ENCODE measurements around the gene CUL3. TPM values are rescaled to one million over a fixed set of nuclear protein-coding genes. Genes with fewer than 3 reads are reported as not detected.

CUL3 gene
- total RNA-seq, 2 experiments from 2014 or later = 115 TPM

- no peaks in the 10 kb centered on the region for H3K4me1 Mint-ChIP-seq (ENCODE audit: low read depth)
- H3K27ac Mint-ChIP-seq = no peak overlapping the region
- CTCF ChIA-PET = no interaction called here
- Histone ChIP-seq H3K4me3 (ENCODE audit: low read length) (no peak overlapping the region), H3K9me3 (ENCODE audit: control insufficient read depth in 1 of 2, insufficient read depth in 1 of 2, low read length in 2 of 2) (peaks cover 0 to 7% of the 10 kb centered on the region in 2 experiments), H3K27me3 (ENCODE audit: control insufficient read depth in 1 of 2, insufficient read depth in 2 of 2, low read length in 2 of 2) (peaks cover 0 to 3% of the 10 kb centered on the region in 2 experiments), H3K27ac (ENCODE audit: low read depth in 1 of 2, low read length in 2 of 2) (no peak overlapping the region), H3K4me1 (ENCODE audit: insufficient read depth, low read length) (no peaks in the 10 kb centered on the region), H3K36me3 (ENCODE audit: insufficient read depth, low read length) (no peaks in the 10 kb centered on the region)
- H3K27me3 Mint-ChIP-seq = peaks cover 15% of the 10 kb centered on the region
- H3K9me3 Mint-ChIP-seq = peaks cover 4% of the 10 kb centered on the region
- no peak for DNase-seq
- no peak for ATAC-seq (ENCODE audit: poor library complexity)
- TF ChIP-seq CTCF (IDR thresholded peaks at IDR 0.05) = no peak
- no peak overlapping the region for H3K4me3 Mint-ChIP-seq
- intact Hi-C loops (cut with DNase I, micrococcal nuclease) = no loop called here
- no peaks in the 10 kb centered on the region for H3K36me3 Mint-ChIP-seq (ENCODE audit: low read depth)
- POLR2A ChIA-PET = no interaction called here
Measured at GRCh38 chr2:224427471-224427870, 157.7 kb downstream of the CUL3 start.

GRCh38 chr2:224426656-224427055 is 158.5 kb downstream of the CUL3 start:
- H3K27ac ChIP-seq (ENCODE audit: low read depth in 1 of 2, low read length in 2 of 2) = no peak overlapping the region
- ChIA-PET POLR2A (no interaction called here), CTCF (no interaction called here)
- H3K4me1 ChIP-seq (ENCODE audit: insufficient read depth, low read length) = no peaks in the 10 kb centered on the region
- H3K27me3 ChIP-seq (ENCODE audit: control insufficient read depth in 1 of 2, insufficient read depth in 2 of 2, low read length in 2 of 2) = peaks cover 0 to 3% of the 10 kb centered on the region in 2 experiments
- H3K27ac Mint-ChIP-seq = no peak overlapping the region
- no peaks in the 10 kb centered on the region for H3K4me1 Mint-ChIP-seq (ENCODE audit: low read depth)
- H3K36me3 ChIP-seq (ENCODE audit: insufficient read depth, low read length) = no peaks in the 10 kb centered on the region
- H3K4me3 Mint-ChIP-seq = no peak overlapping the region
- TF ChIP-seq CTCF (IDR thresholded peaks at IDR 0.05) = no peak
- peaks cover 0 to 7% of the 10 kb centered on the region in 2 experiments for H3K9me3 ChIP-seq (ENCODE audit: control insufficient read depth in 1 of 2, insufficient read depth in 1 of 2, low read length in 2 of 2)
- ATAC-seq (ENCODE audit: poor library complexity) (no peak), DNase-seq (peak in 2 of 14 experiments; percentile 9 to 19)
- no peak overlapping the region for H3K4me3 ChIP-seq (ENCODE audit: low read length)
- H3K9me3 Mint-ChIP-seq = peaks cover 6% of the 10 kb centered on the region
- no peaks in the 10 kb centered on the region for H3K36me3 Mint-ChIP-seq (ENCODE audit: low read depth)
- peaks cover 10% of the 10 kb centered on the region for H3K27me3 Mint-ChIP-seq
- intact Hi-C loops (cut with DNase I, micrococcal nuclease) = no loop called here

- Histone ChIP-seq H3K4me3 (ENCODE audit: low read length) (no peak overlapping the region), H3K36me3 (ENCODE audit: insufficient read depth, low read length) (no peaks in the 10 kb centered on the region), H3K9me3 (ENCODE audit: control insufficient read depth in 1 of 2, insufficient read depth in 1 of 2, low read length in 2 of 2) (no peaks in the 10 kb centered on the region), H3K27me3 (ENCODE audit: control insufficient read depth in 1 of 2, insufficient read depth in 2 of 2, low read length in 2 of 2) (no peaks in the 10 kb centered on the region), H3K27ac (ENCODE audit: low read depth in 1 of 2, low read length in 2 of 2) (no peak overlapping the region), H3K4me1 (ENCODE audit: insufficient read depth, low read length) (no peaks in the 10 kb centered on the region)
- Mint-ChIP-seq H3K9me3 (peaks cover 13% of the 10 kb centered on the region), H3K36me3 (ENCODE audit: low read depth) (no peaks in the 10 kb centered on the region), H3K27ac (no peak overlapping the region), H3K4me1 (ENCODE audit: low read depth) (no peaks in the 10 kb centered on the region), H3K4me3 (no peak overlapping the region), H3K27me3 (peaks cover 9% of the 10 kb centered on the region)
- CTCF ChIA-PET = interaction anchor here (0.8 kb wide), 1 partner anchor 16 kb away, joined by 4 read pairs; no protein-coding TSS in a partner anchor
- intact Hi-C loops (cut with DNase I, micrococcal nuclease) = no loop called here
- ATAC-seq (ENCODE audit: poor library complexity) (no peak), DNase-seq (no peak)
- POLR2A ChIA-PET = no interaction called here
- TF ChIP-seq CTCF (IDR thresholded peaks at IDR 0.05) = no peak
Measured at GRCh38 chr2:224421065-224421464, 164.1 kb downstream of the CUL3 start.

Other genes with a start within 250 kb of the CUL3 start
- gene FAM124B, start 183.3 kb downstream of the CUL3 start, total RNA-seq = 1 to 10 TPM; 1.1 to 1.3 TPM
- gene CCDC195, start 131.0 kb upstream of the CUL3 start, total RNA-seq = not detected

Measured in CD4-positive, alpha-beta T cell (primary cell).